AG09309 (cell line): ENCODE measurements around the gene RAD54L2.
"Not testable (repeated sequence)": the region's sequence is repeated elsewhere in the genome, so short reads cannot be mapped to it uniquely, and the experiment has no call there.

Source experiments
- DNase-seq: peaks from one replicate; pipeline ENCODE4 v3.0.0-alpha.2; 2010; ENCODE audit warnings: low read depth
- H3K4me3 ChIP-seq: 2 replicates; pipeline ENCODE4 v1.5.1; 2011; ENCODE audit warnings: mild to moderate bottlenecking, low read depth, low read length, moderate library complexity; ENCODE audit not compliant: control insufficient read depth
- TF ChIP-seq, protein P1 (sequence below): IDR thresholded peaks from 2 replicates; pipeline ENCODE4 v1.5.1; 2011; ENCODE audit warnings: mild to moderate bottlenecking, low read depth, low read length, inconsistent platforms; ENCODE audit not compliant: insufficient read depth, control insufficient read depth; ENCODE audit errors: missing control alignments

Gene RAD54L2

DNA sequence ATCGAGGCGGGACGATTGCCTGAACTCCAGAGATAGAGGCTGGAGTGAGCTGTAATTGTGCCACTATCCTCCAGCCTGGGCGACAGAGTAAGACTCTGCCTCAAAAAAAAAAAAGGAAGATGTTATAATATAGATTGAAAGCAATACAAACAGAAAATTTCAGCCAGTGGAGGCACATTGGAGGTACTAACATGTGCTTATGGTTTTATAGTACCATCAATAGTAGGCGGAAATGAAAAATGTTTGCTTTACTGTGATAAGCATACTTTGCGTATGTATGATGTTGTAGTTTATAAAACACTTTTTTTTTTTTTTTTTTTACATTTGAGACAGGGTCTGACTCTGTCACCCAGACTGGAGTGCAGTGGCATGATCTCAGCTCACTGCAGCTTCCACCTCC is 8.8 kb downstream of the RAD54L2 start:
- DNase-seq: no peak
- H3K4me3 ChIP-seq: no peak overlapping the region
- TF ChIP-seq, protein P1, sequence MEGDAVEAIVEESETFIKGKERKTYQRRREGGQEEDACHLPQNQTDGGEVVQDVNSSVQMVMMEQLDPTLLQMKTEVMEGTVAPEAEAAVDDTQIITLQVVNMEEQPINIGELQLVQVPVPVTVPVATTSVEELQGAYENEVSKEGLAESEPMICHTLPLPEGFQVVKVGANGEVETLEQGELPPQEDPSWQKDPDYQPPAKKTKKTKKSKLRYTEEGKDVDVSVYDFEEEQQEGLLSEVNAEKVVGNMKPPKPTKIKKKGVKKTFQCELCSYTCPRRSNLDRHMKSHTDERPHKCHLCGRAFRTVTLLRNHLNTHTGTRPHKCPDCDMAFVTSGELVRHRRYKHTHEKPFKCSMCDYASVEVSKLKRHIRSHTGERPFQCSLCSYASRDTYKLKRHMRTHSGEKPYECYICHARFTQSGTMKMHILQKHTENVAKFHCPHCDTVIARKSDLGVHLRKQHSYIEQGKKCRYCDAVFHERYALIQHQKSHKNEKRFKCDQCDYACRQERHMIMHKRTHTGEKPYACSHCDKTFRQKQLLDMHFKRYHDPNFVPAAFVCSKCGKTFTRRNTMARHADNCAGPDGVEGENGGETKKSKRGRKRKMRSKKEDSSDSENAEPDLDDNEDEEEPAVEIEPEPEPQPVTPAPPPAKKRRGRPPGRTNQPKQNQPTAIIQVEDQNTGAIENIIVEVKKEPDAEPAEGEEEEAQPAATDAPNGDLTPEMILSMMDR: no peak

DNA sequence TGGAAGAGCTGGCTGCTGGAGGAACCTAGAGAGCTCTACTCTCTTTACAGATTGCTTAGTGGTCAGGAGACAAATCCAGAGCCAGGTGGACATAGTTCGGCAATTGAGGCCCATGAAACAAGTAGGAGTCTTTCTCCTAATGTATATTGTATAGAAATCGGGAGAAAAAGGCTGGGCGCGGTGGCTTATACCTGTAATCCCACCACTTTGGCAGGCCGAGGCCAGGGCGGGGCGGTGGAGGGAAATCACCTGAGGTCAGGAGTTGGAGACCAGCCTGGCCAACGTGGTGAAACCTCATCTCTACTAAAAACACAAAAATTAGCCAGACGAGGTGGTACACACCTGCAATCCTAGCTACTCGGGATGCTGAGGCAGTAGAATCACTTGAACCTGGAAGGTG is 10.8 kb downstream of the RAD54L2 start:
- DNase-seq: no peak
- TF ChIP-seq, protein P1: no peak
- H3K4me3 ChIP-seq: no peak overlapping the region

DNA sequence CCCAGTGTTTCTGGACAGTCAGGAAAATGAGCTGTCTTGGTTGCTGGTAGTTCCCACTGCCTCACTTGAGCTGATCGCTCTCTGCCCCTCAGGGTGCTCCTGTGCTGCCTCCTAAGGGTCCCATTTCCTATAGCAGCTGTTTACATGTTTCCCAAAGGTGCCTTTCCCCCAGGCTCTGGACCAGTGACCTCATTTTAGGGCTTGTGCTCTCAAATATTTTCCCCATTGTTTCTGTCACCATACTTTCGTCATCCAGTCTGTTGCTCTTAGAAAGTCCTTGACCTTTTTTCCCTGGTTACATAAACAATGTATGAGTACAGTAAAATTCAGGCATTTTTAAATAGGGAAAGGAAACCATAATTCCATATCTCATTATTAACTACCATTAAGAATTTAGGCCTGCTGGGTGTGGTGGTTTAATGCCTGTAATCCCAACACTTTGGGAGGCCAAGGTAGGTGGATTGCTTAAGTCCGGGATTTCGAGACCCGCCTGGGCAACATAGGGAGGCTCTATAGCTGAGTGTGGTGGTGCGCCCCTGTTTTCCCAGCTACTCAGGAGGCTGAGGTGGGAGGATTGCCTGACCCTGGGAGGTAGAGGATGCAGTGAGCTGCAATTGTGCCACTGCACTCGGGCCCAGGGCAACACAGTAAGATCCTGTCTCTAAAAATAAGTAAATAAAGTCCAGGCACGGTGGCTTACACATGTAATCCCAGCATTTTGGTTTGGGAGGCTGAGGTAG is 11.7 kb downstream of the RAD54L2 start:
- TF ChIP-seq, protein P1: no peak
- H3K4me3 ChIP-seq: no peak overlapping the region
- no peak for DNase-seq

DNA sequence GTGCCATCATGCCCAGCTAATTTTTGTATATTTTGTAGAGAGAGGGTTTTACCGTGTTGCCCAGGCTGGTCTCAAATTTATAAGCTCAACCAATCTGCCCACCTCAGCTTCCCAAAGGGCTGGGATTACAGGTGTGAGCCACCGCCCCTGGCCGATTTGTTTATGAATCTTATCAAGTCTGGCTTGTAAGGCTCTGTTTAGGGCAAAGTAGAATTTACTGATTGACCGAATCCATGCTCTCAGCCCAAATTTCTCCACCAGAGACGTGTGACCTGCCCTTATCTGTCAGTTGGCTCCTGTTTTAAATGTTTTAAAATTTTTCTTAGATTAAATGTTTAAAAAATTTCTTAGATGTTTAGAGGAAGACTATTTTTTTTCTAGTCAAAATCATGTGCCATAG is 19.5 kb downstream of the RAD54L2 start:
- TF ChIP-seq, protein P1: no peak
- no peak overlapping the region for H3K4me3 ChIP-seq
- DNase-seq: no peak

DNA sequence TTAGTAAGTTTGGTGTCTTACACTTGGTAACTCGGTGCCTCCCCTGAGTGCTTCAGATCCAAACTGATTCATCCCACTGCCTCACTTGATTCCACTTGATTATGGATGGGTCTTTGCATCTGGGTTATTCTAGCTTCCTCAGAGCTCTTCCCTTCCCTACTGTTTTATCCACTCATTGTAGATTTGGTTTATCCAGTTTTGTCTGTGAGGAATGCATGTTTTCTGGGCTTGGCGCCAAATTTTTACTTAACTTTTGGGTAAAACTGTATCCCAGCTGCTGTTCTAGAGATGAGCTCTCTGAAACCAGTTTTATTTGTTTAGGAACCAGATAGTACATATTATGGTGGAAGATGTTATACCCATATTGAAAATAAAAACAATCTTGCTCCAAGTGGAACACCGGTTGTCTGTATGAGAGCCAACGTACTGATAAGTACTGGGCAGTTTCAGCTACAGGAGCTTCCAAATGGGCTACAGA is 20.9 kb downstream of the RAD54L2 start:
- no peak for DNase-seq
- H3K4me3 ChIP-seq: no peak overlapping the region
- TF ChIP-seq, protein P1: no peak

DNA sequence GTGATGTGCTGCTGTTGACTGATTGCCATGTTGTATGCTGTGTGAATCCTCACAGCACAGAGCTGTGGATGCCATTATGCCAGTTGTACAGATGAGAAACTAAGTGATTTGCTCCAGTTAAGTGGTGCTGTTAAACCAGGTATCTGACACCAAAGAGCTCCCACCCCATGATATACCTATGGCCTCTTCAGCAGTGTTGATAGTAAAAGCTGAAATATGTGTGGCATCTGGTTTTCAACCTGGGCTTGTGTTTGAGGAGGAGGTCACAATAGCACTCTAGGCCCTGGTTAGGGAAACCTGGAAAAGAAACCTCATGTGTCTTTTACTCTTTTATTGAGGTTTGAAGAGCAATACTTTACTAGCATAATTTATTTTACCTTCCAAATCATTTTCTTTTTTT is 21.4 kb downstream of the RAD54L2 start:
- TF ChIP-seq, protein P1: no peak
- DNase-seq: no peak
- no peak overlapping the region for H3K4me3 ChIP-seq

DNA sequence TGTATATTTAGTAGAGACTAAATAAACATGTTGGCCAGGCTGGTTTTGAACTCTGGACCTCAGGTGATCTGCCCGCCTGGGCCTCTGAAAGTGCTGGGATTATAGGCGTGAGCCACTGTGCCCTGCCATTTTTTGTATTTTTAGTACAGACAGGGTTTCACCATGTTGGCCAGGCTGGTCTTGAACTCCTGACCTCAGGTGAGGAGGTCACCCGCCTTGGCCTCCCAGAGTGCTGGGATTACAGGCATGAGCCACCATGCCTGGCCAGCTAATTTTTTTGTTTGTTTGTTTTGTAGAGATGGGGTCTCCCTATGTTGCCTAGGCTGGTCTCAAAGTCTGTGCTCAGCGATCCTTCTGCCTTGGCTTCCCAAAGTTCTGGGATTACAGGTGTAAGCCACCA is 23.9 kb downstream of the RAD54L2 start:
- not testable (repeated sequence) for H3K4me3 ChIP-seq, DNase-seq
